Endothelial cell (in vitro differentiated cells): ENCODE data around the gene DEFB112. TPM values are rescaled to one million over a fixed set of nuclear protein-coding genes. Genes with fewer than 3 reads are reported as not detected.

Experiments used
- DNase-seq: peaks from one replicate; pipeline ENCODE4 v3.0.0; 2021; ENCODE audit warnings: low spot score
- H3K27ac Mint-ChIP-seq: one replicate; pipeline ENCODE4 v1.8.0; 2021; ENCODE audit warnings: mixed read lengths, inconsistent platforms; ENCODE audit not compliant: unreplicated experiment
- H3K27me3 Mint-ChIP-seq: one replicate; pipeline ENCODE4 v1.8.0; 2021; ENCODE audit warnings: mild to moderate bottlenecking, moderate library complexity, mixed read lengths, inconsistent platforms; ENCODE audit not compliant: unreplicated experiment
- H3K36me3 Mint-ChIP-seq: one replicate; pipeline ENCODE4 v1.8.0; 2021; ENCODE audit warnings: mild to moderate bottlenecking, low read depth, mixed read lengths, inconsistent platforms; ENCODE audit not compliant: unreplicated experiment
- H3K4me1 Mint-ChIP-seq: one replicate; pipeline ENCODE4 v1.8.0; 2021; ENCODE audit warnings: mild to moderate bottlenecking, mixed read lengths, inconsistent platforms; ENCODE audit not compliant: unreplicated experiment
- H3K4me3 Mint-ChIP-seq: one replicate; pipeline ENCODE4 v1.8.0; 2021; ENCODE audit warnings: mild to moderate bottlenecking, mixed read lengths, inconsistent platforms; ENCODE audit not compliant: unreplicated experiment
- H3K9me3 Mint-ChIP-seq: one replicate; pipeline ENCODE4 v1.8.0; 2021; ENCODE audit warnings: mixed read lengths, inconsistent platforms; ENCODE audit not compliant: unreplicated experiment
- CTCF ChIP-seq: fragments of 200-600 bp; sonication (generic); IDR thresholded peaks from one replicate; pipeline ENCODE4 v1.5.0; 2021; ENCODE audit warnings: antibody characterized with exemption; ENCODE audit not compliant: unreplicated experiment
- total RNA-seq: library from RNA; stranded (reverse); fragmentation: NEBNext Ultra II Directional; extraction: Animal tissue kit (Norgen Biotek cat#: 25700); gene quantifications from one replicate; pipeline ENCODE4 v1.2.1, GENCODE V29; 2021; ENCODE audit not compliant: unreplicated experiment

The DEFB112 gene
- total RNA-seq, 1 donor from 2014 or later = not detected

GRCh38 chr6:50093116-50093937 lies 43.6 kb upstream of the DEFB112 start:
- no peaks in the 10 kb centered on the region for H3K27me3 Mint-ChIP-seq
- H3K36me3 Mint-ChIP-seq = no peaks in the 10 kb centered on the region
- DNase-seq = no peak
- no peaks in the 10 kb centered on the region for H3K4me1 Mint-ChIP-seq
- no peak overlapping the region for H3K27ac Mint-ChIP-seq
- no peak overlapping the region for H3K4me3 Mint-ChIP-seq
- TF ChIP-seq CTCF = no peak
- H3K9me3 Mint-ChIP-seq = no peaks in the 10 kb centered on the region

- Mint-ChIP-seq H3K27ac (no peak overlapping the region), H3K4me1 (no peaks in the 10 kb centered on the region), H3K27me3 (no peaks in the 10 kb centered on the region)
Observed at GRCh38 chr6:50091641-50092040, 41.9 kb upstream of the DEFB112 start.

GRCh38 chr6:50089911-50090310 lies 40.2 kb upstream of the DEFB112 start:
- TF ChIP-seq CTCF = no peak
- no peak overlapping the region for H3K4me3 Mint-ChIP-seq
- no peak for DNase-seq
- no peak overlapping the region for H3K27ac Mint-ChIP-seq
- no peaks in the 10 kb centered on the region for H3K4me1 Mint-ChIP-seq
- H3K36me3 Mint-ChIP-seq = no peaks in the 10 kb centered on the region
- no peaks in the 10 kb centered on the region for H3K27me3 Mint-ChIP-seq
- no peaks in the 10 kb centered on the region for H3K9me3 Mint-ChIP-seq

More at GRCh38 chr6:50091641-50092040, 41.9 kb upstream of the DEFB112 start:
- H3K9me3 Mint-ChIP-seq = no peaks in the 10 kb centered on the region
- TF ChIP-seq CTCF = no peak
- no peak overlapping the region for H3K4me3 Mint-ChIP-seq
- DNase-seq = no peak
- no peaks in the 10 kb centered on the region for H3K36me3 Mint-ChIP-seq

- H3K27me3 Mint-ChIP-seq = no peaks in the 10 kb centered on the region
- H3K27ac Mint-ChIP-seq = no peak overlapping the region
- no peaks in the 10 kb centered on the region for H3K9me3 Mint-ChIP-seq
- no peaks in the 10 kb centered on the region for H3K36me3 Mint-ChIP-seq
- no peak for TF ChIP-seq CTCF
- no peaks in the 10 kb centered on the region for H3K4me1 Mint-ChIP-seq
- no peak overlapping the region for H3K4me3 Mint-ChIP-seq
- DNase-seq = no peak
Observed at GRCh38 chr6:50087231-50087954, 37.7 kb upstream of the DEFB112 start.

GRCh38 chr6:50077385-50077784 lies 27.7 kb upstream of the DEFB112 start:
- H3K4me3 Mint-ChIP-seq = no peak overlapping the region
- DNase-seq = no peak
- H3K9me3 Mint-ChIP-seq = no peaks in the 10 kb centered on the region
- H3K27me3 Mint-ChIP-seq = no peaks in the 10 kb centered on the region
- H3K36me3 Mint-ChIP-seq = no peaks in the 10 kb centered on the region
- no peak for TF ChIP-seq CTCF
- no peak overlapping the region for H3K27ac Mint-ChIP-seq
- H3K4me1 Mint-ChIP-seq = no peaks in the 10 kb centered on the region
